ENCODE results near the gene ZNF133. TPM values are rescaled to one million over a fixed set of nuclear protein-coding genes. Genes with fewer than 3 reads are reported as not detected.
"Not testable (repeated sequence)": the region's sequence is repeated elsewhere in the genome, so short reads cannot be mapped to it uniquely, and the experiment has no call there.

The ZNF133 gene
- total and polyA plus RNA-seq, 9 donors: 13.1 to 23.9 (median 16.7) TPM

DNA sequence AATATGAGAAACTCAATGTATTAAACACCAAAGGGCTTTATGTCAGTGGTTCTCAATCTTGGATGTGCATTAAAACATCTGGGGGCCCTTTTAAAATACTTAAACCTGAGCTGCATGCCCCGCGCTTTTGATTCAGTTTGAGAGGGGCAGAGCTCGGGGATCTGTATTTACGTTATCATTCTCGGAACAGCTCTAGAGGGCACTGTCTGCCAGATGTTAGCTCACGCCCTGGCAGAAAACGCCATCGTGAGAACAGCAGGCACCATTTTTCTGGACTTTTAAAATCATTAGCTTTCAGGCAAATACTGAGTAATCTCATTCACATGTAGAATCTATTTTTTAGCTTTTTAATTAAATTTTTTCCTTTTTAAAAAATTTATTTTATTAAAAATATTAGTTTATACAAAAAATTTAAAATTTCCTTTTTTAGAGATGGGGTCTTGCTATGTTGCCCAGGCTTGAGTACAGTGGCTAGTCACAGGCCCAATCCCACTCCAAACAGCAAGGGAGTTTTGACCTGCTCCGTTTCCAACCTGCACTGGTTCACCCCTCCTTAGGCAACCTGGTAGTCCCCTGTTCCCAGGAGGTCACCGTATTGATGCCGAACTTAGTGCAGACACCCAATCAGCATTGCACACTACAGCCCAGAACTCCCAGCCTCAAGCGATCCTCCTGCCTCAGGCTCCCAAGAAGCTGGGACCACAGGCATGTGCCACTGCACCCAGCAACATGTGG is 30.0 kb upstream of the ZNF133 start:
- Histone ChIP-seq H3K27ac (ENCODE audit: low read length) (no peak overlapping the region), H3K27me3 (ENCODE audit: control insufficient read depth, insufficient read depth, low read length) (no peaks in the 10 kb centered on the region), H3K4me1 (ENCODE audit: control insufficient read depth, insufficient read depth, low read length) (no peaks in the 10 kb centered on the region), H3K4me3 (ENCODE audit: low read length) (no peak overlapping the region), H3K36me3 (ENCODE audit: control insufficient read depth, insufficient read depth, low read length) (no peaks in the 10 kb centered on the region), H3K9me3 (replicated peaks; ENCODE audit: control insufficient read depth, low read depth, low read length) (no peaks in the 10 kb centered on the region)
- no peak for DNase-seq
- 70% methylated on average over 7 of the region's 12 CpGs for WGBS (ENCODE audit: insufficient coverage)

DNA sequence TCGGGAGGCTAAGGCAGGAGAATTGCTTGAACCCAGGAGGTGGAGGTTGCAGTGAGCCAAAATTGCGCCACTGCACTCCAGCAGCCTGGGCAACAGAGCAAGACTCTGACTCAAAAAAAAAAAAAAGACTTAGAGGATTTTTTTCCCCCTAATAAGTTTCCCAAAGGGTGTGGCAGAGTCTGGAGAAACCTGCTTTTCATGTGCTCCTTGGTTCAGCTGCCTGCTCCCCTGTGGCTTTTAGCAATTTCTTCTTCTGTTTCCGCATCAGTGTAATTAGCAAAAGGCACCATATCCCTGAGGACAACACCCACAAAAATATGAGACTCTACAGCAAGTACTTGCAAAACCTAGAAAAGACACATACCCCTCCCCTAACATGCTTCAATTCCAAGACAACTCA is 28.6 kb upstream of the ZNF133 start:
- Histone ChIP-seq H3K4me1 (ENCODE audit: control insufficient read depth, insufficient read depth, low read length) (no peaks in the 10 kb centered on the region), H3K27me3 (ENCODE audit: control insufficient read depth, insufficient read depth, low read length) (no peaks in the 10 kb centered on the region), H3K9me3 (replicated peaks; ENCODE audit: control insufficient read depth, low read depth, low read length) (no peaks in the 10 kb centered on the region), H3K27ac (ENCODE audit: low read length) (no peak overlapping the region), H3K4me3 (ENCODE audit: low read length) (no peak overlapping the region), H3K36me3 (ENCODE audit: control insufficient read depth, insufficient read depth, low read length) (no peaks in the 10 kb centered on the region)
- 82% methylated on average over 2 of the region's 3 CpGs for WGBS (ENCODE audit: insufficient coverage)
- DNase-seq: no peak

DNA sequence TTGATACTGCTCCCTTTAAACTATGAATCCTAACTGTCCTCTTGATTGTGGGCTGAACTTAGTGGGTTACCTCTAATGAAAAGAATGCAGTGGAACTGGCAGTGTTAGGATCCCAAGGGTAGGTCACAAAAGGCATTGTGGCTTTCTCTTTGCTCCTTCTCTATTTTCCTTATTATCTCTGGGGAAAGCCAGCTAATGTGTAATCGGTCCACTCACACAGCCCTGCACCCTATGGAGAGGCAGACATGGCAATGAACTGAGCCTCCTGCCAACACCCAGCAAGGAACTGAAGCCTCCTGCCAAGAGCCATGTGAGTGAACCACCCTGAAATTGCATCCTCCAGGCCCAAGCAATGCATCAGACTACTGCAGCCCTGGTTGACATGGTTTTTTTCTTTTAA is 24.6 kb upstream of the ZNF133 start:
- H3K4me1 ChIP-seq (ENCODE audit: control insufficient read depth, insufficient read depth, low read length): no peaks in the 10 kb centered on the region
- no peak overlapping the region for H3K4me3 ChIP-seq (ENCODE audit: low read length)
- no peaks in the 10 kb centered on the region for H3K9me3 ChIP-seq (replicated peaks; ENCODE audit: control insufficient read depth, low read depth, low read length)
- H3K36me3 ChIP-seq (ENCODE audit: control insufficient read depth, insufficient read depth, low read length): no peaks in the 10 kb centered on the region
- no peak overlapping the region for H3K27ac ChIP-seq (ENCODE audit: low read length)
- DNase-seq: no peak
- peaks cover 9% of the 10 kb centered on the region for H3K27me3 ChIP-seq (ENCODE audit: control insufficient read depth, insufficient read depth, low read length)
- no CpG with 5 or more reads among the region's 1 CpG for WGBS (ENCODE audit: insufficient coverage)

DNA sequence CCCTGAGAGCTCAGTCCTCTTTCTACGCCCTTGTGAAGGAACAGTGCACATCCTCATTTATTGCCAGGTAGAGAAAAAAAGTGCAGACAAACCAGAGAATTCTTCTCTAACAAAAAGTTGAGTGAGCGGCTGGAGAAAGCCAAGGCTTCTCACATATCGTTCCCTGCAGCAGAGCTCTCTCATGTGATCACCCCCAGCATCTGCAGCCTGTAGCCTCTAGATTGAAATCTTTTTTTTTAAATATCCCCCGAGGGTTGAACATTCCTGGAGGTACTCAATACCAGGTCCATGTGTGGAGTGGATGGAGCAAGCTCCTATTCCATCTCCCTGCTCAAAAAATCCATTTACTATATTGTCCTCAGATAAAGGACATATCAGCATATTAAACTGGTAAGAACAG is 22.9 kb upstream of the ZNF133 start:
- Histone ChIP-seq H3K27ac (ENCODE audit: low read length) (no peak overlapping the region), H3K4me1 (ENCODE audit: control insufficient read depth, insufficient read depth, low read length) (no peaks in the 10 kb centered on the region), H3K4me3 (ENCODE audit: low read length) (no peak overlapping the region), H3K36me3 (ENCODE audit: control insufficient read depth, insufficient read depth, low read length) (no peaks in the 10 kb centered on the region), H3K9me3 (replicated peaks; ENCODE audit: control insufficient read depth, low read depth, low read length) (no peaks in the 10 kb centered on the region), H3K27me3 (ENCODE audit: control insufficient read depth, insufficient read depth, low read length) (peaks cover 15% of the 10 kb centered on the region)
- peak; percentile 37 for DNase-seq
- 60% methylated on average over 1 of the region's 4 CpGs for WGBS (ENCODE audit: insufficient coverage)

DNA sequence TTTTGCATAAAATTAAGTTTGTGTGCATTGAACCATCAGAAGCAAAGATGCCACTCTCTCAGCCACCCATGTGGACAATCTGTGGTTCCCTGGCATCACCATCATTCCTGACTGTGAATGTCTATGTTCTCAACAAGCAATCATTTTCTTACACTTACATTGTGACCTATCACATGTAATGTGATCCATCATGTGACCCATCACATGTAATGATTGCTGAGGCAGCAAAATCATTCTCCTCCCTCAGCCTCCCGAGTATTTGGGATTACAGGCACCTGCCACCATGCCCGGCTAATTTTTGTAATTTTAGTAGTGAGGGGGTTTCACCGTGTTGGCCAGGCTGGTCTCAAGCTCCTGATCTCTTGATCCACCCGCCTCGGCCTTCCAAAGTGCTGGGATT is 22.0 kb upstream of the ZNF133 start:
- Histone ChIP-seq H3K36me3 (ENCODE audit: control insufficient read depth, insufficient read depth, low read length) (no peaks in the 10 kb centered on the region), H3K4me1 (ENCODE audit: control insufficient read depth, insufficient read depth, low read length) (no peaks in the 10 kb centered on the region), H3K27ac (ENCODE audit: low read length) (no peak overlapping the region), H3K4me3 (ENCODE audit: low read length) (no peak overlapping the region), H3K27me3 (ENCODE audit: control insufficient read depth, insufficient read depth, low read length) (peaks cover 15% of the 10 kb centered on the region), H3K9me3 (replicated peaks; ENCODE audit: control insufficient read depth, low read depth, low read length) (no peaks in the 10 kb centered on the region)
- DNase-seq: no peak
- no CpG with 5 or more reads among the region's 5 CpGs for whole genome bisulfite sequencing (ENCODE audit: insufficient coverage)

DNA sequence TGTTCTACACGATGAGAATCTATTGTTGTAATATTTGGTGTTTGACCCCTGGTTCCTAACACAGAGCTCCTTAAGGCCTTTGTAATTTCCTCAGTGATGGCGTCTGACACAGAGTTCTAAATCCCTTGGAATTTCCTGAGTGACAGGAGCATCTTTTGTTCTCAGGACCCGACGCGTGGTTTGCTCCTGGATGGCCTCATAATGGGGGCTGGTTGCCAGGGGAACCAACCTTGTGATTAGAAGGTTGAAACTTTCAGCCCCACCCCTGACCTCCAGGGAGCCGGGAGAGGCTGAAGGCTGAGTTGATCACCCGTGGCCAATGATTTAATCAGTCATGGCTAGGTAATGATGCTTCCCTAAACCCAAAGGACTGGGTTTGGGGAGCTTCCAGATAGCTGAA is 20.5 kb upstream of the ZNF133 start:
- Histone ChIP-seq H3K4me3 (ENCODE audit: low read length) (no peak overlapping the region), H3K4me1 (ENCODE audit: control insufficient read depth, insufficient read depth, low read length) (no peaks in the 10 kb centered on the region), H3K27me3 (ENCODE audit: control insufficient read depth, insufficient read depth, low read length) (peaks cover 17% of the 10 kb centered on the region), H3K27ac (ENCODE audit: low read length) (no peak overlapping the region), H3K9me3 (replicated peaks; ENCODE audit: control insufficient read depth, low read depth, low read length) (no peaks in the 10 kb centered on the region), H3K36me3 (ENCODE audit: control insufficient read depth, insufficient read depth, low read length) (no peaks in the 10 kb centered on the region)
- no CpG with 5 or more reads among the region's 7 CpGs for WGBS (ENCODE audit: insufficient coverage)
- no peak for DNase-seq

DNA sequence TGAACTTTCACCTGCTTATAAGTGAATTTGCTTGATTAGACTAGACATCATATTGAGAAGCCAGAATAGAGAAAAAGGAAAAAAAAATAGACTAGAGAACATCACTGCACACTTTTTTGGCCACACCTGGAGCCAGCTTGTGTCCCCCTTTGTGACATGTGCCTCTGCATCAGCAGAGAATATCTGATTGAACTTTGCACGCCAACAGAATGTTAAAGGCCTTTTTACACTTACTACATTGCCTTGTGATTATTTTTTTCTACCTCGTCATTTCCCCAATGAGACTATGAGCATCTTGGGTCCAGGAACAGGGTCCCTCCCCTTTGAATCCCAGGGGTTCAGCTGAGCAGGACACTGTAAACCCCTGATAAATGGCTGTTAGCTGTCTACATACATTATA is 17.2 kb upstream of the ZNF133 start:
- Histone ChIP-seq H3K9me3 (replicated peaks; ENCODE audit: control insufficient read depth, low read depth, low read length) (no peaks in the 10 kb centered on the region), H3K4me3 (ENCODE audit: low read length) (no peak overlapping the region), H3K27me3 (ENCODE audit: control insufficient read depth, insufficient read depth, low read length) (peaks cover 17% of the 10 kb centered on the region), H3K4me1 (ENCODE audit: control insufficient read depth, insufficient read depth, low read length) (no peaks in the 10 kb centered on the region), H3K36me3 (ENCODE audit: control insufficient read depth, insufficient read depth, low read length) (no peaks in the 10 kb centered on the region), H3K27ac (ENCODE audit: low read length) (no peak overlapping the region)
- no peak for DNase-seq
- 60% methylated on average over 1 of the region's 2 CpGs for WGBS (ENCODE audit: insufficient coverage)

GRCh38 chr20:18272451-18272850 is 15.9 kb upstream of the ZNF133 start:
- Histone ChIP-seq H3K27ac (ENCODE audit: low read length) (no peak overlapping the region), H3K36me3 (ENCODE audit: control insufficient read depth, insufficient read depth, low read length) (no peaks in the 10 kb centered on the region), H3K4me1 (ENCODE audit: control insufficient read depth, insufficient read depth, low read length) (no peaks in the 10 kb centered on the region), H3K27me3 (ENCODE audit: control insufficient read depth, insufficient read depth, low read length) (peaks cover 20% of the 10 kb centered on the region), H3K4me3 (ENCODE audit: low read length) (no peak overlapping the region), H3K9me3 (replicated peaks; ENCODE audit: control insufficient read depth, low read depth, low read length) (no peaks in the 10 kb centered on the region)
- DNase-seq: no peak
- WGBS (ENCODE audit: insufficient coverage): 55% methylated on average over 4 of the region's 6 CpGs

DNA sequence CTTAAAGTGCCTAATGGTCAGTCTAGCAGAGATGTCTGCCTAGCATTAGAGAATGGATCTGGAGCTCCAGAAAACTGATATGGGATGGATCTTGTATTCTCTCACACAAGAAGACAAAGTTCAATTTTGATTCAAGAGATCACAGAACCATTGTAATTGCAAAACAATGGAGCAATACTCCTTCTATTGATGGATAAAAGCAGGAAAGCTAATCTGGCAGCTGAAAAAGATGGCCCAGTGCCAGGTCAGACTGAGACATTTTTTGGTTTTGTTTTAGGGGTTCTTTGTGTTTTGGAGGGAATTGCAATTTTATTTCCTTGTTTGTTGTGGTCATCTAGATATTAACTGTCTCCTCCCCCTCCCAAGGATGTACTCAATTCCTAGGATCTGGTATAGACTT is 14.6 kb upstream of the ZNF133 start:
- DNase-seq: no peak
- H3K9me3 ChIP-seq (replicated peaks; ENCODE audit: control insufficient read depth, low read depth, low read length): no peaks in the 10 kb centered on the region
- H3K4me3 ChIP-seq (ENCODE audit: low read length): no peak overlapping the region
- peaks cover 14% of the 10 kb centered on the region for H3K27me3 ChIP-seq (ENCODE audit: control insufficient read depth, insufficient read depth, low read length)
- H3K27ac ChIP-seq (ENCODE audit: low read length): no peak overlapping the region
- H3K4me1 ChIP-seq (ENCODE audit: control insufficient read depth, insufficient read depth, low read length): no peaks in the 10 kb centered on the region
- no peaks in the 10 kb centered on the region for H3K36me3 ChIP-seq (ENCODE audit: control insufficient read depth, insufficient read depth, low read length)

- not testable (repeated sequence) for H3K4me3 ChIP-seq (ENCODE audit: low read length); DNase-seq; H3K9me3 ChIP-seq (replicated peaks; ENCODE audit: control insufficient read depth, low read depth, low read length); H3K4me1 ChIP-seq (ENCODE audit: control insufficient read depth, insufficient read depth, low read length); H3K27ac ChIP-seq (ENCODE audit: low read length); H3K36me3 ChIP-seq (ENCODE audit: control insufficient read depth, insufficient read depth, low read length)
- H3K27me3 ChIP-seq (ENCODE audit: control insufficient read depth, insufficient read depth, low read length): peaks cover 16% of the 10 kb centered on the region
- WGBS (ENCODE audit: insufficient coverage): 86% methylated on average over 5 of the region's 7 CpGs
Measured at GRCh38 chr20:18275960-18276359, 12.4 kb upstream of the ZNF133 start.

- no peaks in the 10 kb centered on the region for H3K36me3 ChIP-seq (ENCODE audit: control insufficient read depth, insufficient read depth, low read length)
- peaks cover 16% of the 10 kb centered on the region for H3K27me3 ChIP-seq (ENCODE audit: control insufficient read depth, insufficient read depth, low read length)
- H3K4me3 ChIP-seq (ENCODE audit: low read length): no peak overlapping the region
- peak; percentile 61 for DNase-seq
- no peak overlapping the region for H3K27ac ChIP-seq (ENCODE audit: low read length)
- H3K4me1 ChIP-seq (ENCODE audit: control insufficient read depth, insufficient read depth, low read length): no peaks in the 10 kb centered on the region
- 4% methylated on average over 7 of the region's 12 CpGs for WGBS (ENCODE audit: insufficient coverage)
- H3K9me3 ChIP-seq (replicated peaks; ENCODE audit: control insufficient read depth, low read depth, low read length): no peaks in the 10 kb centered on the region
Measured at GRCh38 chr20:18276821-18277220, 11.5 kb upstream of the ZNF133 start.
